ENCODE measurements around the gene HEBP1.
"Not testable (repeated sequence)": the region's sequence is repeated elsewhere in the genome, so short reads cannot be mapped to it uniquely, and the experiment has no call there.

HEBP1 gene, protein sequence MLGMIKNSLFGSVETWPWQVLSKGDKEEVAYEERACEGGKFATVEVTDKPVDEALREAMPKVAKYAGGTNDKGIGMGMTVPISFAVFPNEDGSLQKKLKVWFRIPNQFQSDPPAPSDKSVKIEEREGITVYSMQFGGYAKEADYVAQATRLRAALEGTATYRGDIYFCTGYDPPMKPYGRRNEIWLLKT

DNA sequence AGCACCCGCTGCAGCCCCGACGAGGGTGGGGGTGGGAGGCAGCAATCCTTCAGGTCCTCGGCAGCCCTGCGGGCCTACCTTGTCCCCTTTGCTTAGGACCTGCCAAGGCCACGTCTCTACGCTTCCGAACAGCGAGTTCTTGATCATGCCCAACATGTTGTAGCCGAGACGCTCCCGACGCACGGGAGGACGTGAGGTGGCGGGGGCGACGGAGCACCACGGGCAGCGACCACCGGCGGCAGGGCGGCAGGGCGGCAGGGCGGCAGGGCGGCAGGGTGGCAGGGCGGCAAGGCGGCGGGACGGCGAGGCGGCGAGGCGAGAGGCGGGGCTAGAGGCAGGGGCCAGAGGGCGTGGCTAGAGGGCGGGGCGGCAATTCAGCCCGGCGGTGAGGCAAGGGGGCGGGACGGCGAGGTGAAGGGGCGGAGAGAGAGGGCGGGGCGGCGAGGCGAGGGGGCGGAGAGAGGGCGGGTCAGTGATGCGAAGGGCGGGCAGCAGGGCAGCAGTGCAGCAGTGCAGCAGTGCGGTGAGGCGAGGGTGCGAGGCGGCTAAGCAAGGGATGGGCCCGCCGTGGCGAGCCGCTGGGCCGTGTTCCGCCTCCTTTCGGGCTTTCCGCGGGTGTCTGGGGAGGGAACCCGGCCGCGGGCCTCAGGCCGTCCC lies at the start of gene HEBP1:
TSS of gene HEBP1 (minus strand) at position 307 of the 657 bp plus-strand sequence. CDS start at position 156, 151 bp downstream.
- peak; percentile 97 for DNase-seq

DNA sequence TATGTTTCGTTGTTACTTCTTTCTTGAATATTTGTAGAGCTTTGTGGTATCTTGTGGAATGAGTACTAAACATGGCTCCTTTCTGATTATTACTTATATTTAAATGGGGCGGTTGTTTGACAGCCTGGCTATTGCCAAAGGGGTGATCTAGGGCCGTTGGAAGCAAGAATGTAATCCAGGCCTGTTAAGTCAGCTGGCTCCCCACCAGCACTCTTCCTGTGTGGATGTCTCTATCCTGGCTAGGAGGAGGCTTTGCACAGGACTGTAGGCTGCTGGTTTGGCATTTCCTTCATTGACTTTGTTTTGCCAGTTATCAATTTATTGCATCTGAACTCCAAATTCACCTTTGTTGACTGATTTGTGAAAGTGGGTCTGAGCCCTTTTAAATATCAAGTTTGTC lies 49.8 kb upstream of the HEBP1 start:
- DNase-seq, result no peak

DNA sequence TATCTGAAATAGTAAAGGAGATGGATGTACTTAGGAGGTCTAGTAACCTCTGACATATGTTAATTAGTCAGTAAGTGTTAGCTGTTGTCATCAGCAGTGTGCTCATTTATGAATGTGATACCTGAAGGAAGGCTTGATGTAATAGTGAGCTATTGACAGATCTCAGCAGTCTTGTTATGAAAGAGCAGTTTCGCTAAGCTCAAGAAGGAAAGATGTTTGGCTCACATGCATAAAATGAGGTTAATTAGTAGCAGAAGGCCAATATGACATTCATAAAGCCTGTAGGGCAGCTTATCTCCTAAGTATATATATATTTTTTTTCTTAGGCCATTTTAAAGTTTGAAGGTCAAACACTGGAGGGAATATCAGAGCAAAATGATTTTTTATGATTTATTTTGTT lies 46.9 kb upstream of the HEBP1 start:
- DNase-seq, result peak; percentile 73

DNA sequence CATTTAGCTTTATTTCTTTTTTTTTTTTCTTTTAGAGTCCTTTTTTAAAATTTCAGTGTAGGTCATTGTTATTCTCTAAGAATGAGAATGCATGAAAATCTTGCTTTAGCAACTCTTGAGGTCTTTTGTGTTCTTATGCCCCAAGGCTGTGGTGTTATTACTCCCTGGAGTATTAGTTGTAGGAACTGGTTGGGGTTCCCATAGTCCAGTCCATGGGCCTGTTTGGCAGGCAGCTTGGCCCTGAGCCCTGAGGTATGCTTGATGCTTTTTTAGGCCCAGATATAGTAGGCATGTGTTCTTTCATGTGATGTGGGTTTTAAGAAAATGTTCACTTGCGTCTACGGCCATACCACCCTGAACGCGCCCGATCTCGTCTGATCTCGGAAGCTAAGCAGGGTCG lies 45.8 kb upstream of the HEBP1 start:
- DNase-seq, result no peak

DNA sequence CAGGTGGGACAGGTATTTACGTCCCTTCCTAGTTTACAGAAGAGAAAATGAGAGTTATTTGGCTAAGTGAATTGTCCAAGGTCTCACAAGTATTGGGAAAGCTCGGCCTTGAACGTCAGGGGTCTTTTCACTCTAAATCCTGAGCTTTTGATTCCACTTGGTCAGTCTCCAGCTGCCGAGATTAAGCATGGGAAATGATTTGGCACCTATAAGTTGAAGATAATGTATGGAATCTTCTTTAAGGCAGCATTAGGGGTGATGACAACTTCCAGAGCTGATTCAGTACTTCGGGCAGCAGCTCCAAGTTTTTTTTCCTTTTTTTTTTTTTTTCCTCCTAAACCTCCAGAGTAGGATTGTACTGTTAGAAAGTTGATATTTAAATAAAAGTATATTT lies 44.8 kb upstream of the HEBP1 start:
- DNase-seq, result no peak

DNA sequence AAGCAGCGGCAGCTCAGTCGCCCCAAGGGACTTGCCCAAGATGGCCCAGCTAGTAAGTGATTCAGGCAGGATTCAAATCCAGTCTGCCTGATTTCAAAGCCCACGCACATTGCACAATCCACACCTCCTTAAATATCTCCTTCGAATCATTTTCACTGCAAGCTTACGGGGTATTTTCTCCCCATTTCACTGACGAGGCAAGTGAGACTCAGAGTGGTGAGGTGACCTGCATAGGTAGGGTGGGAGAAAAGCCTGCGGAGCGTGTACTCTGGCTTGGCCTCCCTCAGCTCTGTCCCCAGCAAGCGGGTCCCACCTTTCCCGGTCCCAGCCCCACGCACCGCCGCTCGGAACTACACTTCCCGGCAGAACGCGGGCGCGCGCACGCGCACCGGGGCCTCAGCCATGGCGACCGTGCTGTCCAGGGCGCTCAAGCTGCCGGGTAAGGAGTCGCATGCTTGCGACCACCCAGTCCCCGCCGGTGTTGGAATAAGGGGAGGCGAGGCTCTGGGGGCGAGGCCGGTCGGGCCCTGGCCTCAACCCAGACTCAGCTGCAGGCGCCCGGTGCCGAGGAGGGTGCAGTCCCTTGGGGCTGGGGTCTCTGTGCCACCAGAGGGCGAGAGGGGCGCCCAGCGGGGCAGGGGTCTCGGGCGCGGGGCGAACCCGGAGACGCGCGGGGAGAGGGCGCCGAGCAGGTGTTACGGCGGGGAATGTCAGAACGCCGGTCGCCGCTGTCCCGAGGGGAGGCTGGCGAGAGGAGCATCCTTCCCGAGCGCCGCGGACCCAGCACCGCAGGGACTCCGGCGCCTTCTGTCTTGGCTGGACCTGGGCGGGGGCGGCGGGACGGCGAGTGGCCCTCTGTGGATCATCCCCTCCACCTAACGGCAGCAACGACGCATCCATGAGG lies 44.2 kb upstream of the HEBP1 start, which contains the start of gene FAM234B:
TSS of gene FAM234B (plus strand) at position 380 of the 904 bp plus-strand sequence. CDS start at position 403, 23 bp downstream.
- peak; percentile 86 for DNase-seq

DNA sequence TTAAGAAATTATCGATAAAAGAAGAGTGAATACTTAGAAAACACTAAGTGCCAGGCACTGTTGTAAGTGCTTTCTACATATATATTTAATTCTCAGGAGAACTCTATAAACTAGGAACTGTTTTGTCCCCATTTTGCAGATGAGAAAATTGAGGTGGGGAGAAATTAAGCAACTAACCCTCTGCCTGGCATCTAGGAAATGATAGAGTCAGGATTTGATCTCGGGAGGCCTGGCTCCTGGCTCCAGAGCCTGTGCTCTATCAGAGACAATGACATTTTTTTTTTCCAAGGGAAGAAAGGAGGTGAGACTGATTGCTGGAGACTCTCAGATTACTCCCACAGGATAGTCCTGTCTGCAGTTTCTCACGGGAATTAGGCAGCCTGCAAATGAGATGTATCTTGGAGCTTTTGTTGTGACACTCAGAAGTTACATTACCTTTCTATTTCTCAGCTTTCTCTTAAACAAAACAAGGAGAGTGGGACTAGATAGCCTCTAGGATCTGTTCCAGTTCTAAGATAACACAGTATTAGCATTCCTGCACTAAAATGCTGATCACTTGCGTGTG lies 42.7 kb upstream of the HEBP1 start:
- DNase-seq, result no peak

DNA sequence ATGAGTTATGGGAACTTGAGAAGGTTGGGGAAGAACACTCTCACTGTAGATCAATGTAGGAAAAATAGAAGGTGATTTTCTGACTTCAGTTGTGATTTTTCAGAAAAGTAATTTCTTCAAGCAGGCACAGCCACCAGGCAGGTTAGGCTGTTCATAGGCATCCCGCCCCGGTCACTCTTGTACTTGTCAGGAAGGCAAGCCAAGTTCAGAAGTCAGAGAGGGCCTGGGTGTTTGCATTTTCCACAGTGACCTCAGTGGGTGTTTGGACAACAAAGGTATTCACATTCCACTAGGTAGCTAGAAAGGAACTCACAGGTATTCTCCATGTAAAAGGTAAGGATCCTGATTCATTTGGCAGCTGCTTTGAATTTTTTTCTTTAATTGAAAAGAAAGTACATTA lies 41.2 kb upstream of the HEBP1 start:
- no peak for DNase-seq

DNA sequence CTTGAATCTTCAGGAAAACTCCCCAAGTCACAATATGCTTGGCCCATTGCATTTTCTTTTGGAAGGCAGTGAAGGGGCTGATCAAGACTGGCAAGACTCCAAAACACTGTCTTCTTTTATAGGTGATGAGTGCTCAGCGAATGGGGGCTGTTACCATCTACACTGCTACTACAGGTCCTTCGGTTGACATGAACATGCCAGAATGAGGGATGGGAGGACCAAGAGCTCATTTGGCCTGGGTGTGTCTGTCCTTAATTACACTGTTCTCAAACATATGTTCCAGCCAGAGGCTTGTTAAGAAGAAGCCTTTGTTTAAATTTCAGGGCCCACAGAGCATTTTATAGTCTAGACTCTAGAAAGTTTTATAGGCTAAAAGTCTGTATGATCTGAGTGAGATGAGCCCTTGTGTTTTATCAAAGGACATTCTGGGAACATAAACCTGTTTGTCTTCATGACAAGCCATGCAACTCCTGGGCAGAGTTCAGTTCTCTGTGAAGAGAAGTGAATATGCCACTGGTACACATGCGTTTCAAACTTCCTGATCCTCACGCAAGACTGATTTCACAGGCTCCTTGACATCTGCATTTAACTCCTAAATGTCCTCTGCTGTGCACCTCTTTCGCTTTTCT lies 39.4 kb upstream of the HEBP1 start:
- no peak for DNase-seq

DNA sequence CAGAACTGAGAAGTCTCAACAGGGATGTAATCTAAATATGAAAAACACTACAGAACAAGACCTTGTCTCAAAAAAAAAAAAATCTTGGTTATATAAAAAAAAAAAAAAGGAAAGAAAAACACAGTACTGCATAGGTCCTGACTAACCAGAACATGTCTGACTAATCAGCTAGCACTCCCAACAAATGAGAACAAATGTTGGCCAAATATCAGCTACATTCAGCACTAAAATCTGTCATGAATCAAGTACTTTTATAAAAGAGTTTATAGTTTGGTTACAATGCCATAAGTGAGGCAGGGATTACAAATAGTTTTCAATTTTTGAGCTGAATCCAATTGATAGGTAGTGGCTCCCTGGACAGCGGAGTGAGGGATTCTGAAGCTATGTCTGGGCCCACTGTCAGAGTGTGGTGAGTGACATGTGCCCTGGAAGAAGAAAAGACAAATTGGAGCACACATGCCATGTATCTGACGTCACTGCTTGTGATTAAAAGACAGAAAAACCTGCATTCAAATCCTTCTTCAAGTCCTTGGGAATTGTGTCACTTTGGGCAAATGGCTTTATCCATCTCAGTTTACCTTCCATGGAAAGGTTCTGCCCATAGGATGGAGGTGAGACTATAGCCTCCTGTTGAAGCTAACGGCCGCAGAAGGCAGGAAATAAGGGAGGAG lies 38.6 kb upstream of the HEBP1 start:
- DNase-seq, result no peak

DNA sequence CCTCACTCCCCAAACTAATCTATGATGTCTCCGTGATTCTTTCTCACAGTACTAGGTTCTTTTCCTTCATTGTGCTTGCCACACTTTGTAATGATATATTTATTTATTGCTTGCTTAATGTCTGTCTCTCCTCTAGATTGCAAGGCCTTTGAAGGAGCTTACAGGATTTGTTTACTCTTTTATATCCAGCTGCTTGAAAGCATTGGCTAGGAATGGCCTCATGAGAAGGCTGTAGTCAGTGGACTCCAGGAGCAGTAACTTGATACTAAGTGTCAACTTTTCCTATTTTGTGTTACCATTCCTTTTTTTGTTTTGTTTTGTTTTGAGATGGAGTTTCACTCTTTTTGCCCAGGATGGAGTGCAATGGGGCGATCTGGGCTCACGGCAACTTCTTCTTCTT lies 36.8 kb upstream of the HEBP1 start:
- DNase-seq, result no peak

DNA sequence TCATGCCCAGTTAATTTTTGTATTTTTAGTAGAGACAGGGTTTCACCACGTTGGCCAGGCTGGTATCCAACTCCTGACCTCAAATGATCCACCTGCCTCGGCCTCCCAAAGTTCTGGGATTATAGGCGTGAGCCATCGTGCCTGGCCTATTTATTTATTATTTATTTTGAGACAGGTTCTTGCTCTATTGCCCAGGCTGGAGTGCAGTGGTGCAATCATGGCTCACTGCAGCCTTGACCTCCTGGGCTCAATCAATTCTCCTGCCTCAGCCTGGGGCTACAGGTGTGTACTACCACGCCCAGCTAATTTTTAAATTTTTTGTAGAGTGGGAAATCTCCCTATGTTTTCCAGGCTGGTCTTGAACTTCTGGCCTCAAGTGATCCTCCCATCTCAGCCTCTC lies 35.3 kb upstream of the HEBP1 start:
- not testable (repeated sequence) for DNase-seq

DNA sequence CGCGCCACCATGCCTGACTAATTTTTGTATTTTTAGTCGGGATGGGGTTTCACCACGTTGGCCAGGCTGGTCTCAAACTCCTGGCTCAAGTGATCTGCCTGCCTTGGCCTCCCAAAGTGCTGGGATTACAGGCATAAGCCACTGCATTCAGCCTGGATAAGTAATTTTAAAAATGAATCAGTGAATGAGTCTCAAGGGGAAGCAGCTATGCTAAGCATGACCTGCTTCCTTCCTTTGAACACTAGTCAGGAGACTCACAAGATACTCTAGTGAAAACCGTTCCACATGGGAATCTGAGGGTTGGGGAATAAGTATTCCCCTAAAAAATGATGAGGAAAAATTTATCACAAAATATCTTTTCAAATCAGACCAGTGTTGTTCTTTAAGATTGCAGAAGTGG lies 33.4 kb upstream of the HEBP1 start:
- DNase-seq, result no peak

DNA sequence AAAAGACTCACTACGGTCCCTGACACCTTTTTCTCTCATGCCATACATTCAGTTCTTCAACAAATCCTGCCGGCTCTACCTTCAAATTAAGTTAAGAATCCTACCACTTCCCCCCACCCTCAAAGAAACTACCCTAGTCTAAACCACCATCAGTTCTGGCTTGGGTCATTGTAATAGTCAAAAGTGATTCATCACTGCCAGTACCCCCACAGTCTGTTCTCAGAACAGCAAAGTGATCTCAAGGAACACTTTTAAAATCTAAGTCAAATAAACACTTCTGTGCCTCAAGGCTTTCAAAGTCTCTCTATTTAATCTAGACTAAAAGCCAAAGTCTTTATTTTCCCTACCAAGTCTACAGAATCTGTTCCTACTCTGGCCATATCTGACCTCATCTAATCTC lies 32.1 kb upstream of the HEBP1 start:
- DNase-seq, result no peak

DNA sequence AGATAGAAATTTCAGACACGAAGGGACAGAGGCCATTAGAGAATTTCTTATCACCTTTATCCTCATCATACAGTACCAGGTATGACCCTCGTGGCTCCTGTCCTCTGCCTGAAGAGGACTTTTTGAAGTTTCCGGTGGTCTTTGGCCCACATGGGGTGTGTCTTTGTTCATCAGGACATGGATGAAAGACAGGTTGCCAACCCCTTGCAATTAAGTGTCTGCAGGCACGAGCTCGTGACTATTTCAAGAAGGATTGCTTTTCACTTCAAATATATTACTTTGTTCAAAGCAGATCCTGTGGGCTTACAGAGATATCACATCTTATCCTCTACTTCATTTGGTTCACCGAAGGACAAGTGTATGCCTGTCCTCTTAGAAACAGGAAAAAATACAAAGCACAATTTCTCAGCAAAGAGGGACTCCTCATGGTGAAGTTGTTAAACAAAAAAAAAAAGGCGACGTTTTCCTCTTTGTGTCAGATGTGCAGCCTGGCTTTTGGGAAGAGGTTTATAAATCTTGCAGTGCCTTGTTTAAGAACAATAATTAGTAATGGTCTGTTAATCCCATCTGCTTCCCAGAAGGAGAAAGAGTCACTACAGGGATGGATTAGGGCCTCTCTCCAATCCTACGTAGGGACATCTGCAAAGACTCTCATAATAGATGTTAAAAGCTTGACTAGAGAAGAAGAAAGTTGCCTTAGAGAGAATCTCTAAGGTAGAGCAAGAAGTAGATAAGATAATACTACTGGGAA lies 30.7 kb upstream of the HEBP1 start:
- no peak for DNase-seq

DNA sequence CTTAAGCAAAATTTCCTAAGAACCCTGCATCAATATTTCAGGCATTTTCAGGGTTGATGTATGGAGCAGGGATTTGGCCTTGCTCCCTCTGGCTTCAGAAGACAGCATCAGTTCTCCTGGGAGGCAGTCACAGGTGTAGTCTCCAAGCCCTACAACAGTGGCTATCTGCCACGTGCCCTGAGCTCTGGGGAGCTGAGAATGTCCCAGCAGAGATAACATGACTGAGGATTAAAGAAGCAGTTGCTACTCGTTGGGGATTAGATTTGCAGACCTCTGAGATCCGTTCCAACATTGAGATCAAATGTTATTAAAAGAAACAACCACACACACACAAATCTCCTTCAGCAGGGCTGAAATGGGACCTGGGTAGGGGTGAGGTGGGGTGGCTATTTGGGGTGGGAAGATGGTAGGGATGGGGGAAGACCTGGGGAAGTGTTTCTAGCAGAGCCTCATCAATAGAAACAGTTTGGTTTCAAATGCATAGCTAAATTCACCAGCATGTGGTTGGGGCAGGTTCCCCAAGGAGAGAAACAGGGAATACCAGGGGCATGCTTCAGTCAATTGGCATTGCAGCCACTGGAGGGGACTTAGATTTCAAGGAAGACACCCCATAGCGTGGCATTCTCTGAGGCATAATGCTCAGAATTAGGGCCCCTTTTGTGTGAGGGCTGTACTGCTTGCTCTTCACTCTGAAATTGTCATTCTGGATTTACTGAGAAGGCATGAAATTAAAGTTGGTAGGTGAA lies 28.9 kb upstream of the HEBP1 start:
- DNase-seq, result no peak

DNA sequence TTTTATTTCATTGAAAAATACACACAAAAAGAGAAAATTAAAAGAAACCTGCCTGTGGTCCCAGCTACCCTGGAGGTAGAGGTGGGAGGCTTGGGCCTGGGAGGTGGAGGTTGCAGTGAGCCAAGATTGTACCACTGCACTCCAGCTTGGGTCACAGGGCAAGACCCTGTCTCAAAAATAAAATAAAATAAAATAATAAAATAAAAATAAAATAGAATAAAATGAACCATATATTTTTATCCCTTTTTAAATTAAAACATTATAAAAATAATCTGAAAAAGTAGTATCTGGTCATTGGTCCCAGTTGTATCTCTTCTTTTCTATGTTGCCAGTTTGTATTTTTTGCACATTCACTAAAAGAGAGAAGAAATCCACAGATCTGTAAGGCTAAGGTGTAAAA lies 27.4 kb upstream of the HEBP1 start:
- DNase-seq, result no peak

DNA sequence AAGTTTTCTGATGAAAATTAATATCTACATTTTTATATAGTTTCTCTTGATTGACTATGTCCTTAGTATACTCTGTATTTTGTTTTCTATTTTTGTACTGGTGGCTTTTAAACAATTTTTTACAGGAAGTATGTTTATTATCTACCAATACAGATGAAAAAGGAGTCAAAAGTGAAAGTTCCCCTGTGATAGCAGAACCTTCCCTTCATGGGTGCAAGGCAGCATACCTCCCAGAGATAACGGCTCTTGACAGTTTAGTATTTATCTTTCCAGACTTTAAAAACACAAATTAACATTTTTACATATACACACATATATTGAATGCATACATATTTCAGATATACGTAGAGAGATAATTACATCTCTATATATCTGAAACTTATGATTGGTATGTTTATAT lies 27.0 kb upstream of the HEBP1 start:
- DNase-seq, result no peak

DNA sequence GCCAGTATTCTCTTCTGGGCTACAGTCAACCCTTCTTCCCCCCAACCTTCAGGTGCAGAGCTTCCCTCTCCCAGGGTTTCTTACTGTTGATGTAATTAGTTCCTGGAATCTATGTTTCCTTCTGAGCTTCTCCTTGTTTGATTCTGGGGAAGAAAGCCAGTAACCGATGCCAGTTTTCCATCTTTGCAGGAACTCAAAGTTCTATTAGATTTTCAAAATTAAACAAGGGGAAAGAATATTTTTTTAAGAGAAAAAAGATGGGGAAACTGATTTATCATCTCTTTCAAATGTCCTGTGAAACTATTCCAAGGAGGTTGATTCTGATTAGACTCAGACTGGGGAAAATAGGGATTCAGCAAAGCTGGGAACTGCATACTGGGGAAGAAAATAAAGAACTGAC lies 26.2 kb upstream of the HEBP1 start:
- no peak for DNase-seq

DNA sequence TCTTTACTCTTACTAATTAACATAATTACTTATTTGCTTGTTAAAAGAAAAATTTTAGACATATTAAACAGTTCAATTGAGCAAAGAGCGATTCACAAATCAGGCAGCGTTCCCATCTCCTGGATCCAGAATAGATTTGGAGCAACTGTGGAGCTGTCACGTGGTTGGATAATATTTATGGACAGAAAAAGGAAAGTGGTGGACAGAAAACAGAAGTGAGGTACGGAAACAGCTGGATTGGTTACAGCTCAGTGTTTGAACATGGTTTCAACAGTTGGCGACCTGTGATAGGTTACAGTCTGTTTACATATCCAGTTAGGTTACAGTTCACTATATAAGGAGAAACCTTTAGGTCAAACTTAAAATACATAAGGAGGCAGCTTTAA lies 24.5 kb upstream of the HEBP1 start:
- no peak for DNase-seq

Data from activated CD4-positive, alpha-beta T cell treated with anti-CD3 and anti-CD28 coated beads, Interleukin-10, Interleukin-2, amounts not matched to agents 100 ng/mL and 50 ng/mL, durations not matched to agents 16 hours and 8 hours (primary cell).